Measurements from ENCODE around the gene CD44.

DNA sequence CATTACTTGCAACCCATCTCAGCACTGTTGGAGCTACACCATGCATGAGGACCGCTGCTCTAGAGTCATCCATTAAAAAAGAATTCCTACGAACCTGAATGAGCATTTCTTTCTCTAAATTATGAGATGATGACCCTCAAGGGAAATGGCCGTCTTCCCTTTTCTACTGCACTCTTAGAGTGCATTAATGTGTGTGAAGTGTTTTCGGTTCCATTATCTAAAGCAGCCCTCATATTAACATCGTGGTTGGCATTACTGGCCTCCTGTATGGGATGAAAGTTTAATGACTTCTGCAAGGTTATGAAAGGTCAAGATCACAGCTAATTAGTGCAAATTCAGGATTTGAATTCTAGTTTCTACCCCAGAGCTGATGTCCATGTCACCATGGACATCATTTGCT, 16.7 kb downstream of the CD44 start:
- TF ChIP-seq, protein P1, sequence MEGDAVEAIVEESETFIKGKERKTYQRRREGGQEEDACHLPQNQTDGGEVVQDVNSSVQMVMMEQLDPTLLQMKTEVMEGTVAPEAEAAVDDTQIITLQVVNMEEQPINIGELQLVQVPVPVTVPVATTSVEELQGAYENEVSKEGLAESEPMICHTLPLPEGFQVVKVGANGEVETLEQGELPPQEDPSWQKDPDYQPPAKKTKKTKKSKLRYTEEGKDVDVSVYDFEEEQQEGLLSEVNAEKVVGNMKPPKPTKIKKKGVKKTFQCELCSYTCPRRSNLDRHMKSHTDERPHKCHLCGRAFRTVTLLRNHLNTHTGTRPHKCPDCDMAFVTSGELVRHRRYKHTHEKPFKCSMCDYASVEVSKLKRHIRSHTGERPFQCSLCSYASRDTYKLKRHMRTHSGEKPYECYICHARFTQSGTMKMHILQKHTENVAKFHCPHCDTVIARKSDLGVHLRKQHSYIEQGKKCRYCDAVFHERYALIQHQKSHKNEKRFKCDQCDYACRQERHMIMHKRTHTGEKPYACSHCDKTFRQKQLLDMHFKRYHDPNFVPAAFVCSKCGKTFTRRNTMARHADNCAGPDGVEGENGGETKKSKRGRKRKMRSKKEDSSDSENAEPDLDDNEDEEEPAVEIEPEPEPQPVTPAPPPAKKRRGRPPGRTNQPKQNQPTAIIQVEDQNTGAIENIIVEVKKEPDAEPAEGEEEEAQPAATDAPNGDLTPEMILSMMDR (IDR thresholded peaks at IDR 0.05), result no peak
- TF ChIP-seq POLR2A (IDR thresholded peaks at IDR 0.05) (no peak), POLR2AphosphoS5 (IDR thresholded peaks at IDR 0.05) (no peak)
